Measurements from ENCODE around the gene ADAMTS14.
"Not testable (repeated sequence)": the region's sequence is repeated elsewhere in the genome, so short reads cannot be mapped to it uniquely, and the experiment has no call there.

Gene ADAMTS14

GRCh38 chr10:70770516-70770915 is 98.2 kb downstream of the ADAMTS14 start:
- not testable (repeated sequence) for DNase-seq (ENCODE audit: low read depth, low spot score)

DNA sequence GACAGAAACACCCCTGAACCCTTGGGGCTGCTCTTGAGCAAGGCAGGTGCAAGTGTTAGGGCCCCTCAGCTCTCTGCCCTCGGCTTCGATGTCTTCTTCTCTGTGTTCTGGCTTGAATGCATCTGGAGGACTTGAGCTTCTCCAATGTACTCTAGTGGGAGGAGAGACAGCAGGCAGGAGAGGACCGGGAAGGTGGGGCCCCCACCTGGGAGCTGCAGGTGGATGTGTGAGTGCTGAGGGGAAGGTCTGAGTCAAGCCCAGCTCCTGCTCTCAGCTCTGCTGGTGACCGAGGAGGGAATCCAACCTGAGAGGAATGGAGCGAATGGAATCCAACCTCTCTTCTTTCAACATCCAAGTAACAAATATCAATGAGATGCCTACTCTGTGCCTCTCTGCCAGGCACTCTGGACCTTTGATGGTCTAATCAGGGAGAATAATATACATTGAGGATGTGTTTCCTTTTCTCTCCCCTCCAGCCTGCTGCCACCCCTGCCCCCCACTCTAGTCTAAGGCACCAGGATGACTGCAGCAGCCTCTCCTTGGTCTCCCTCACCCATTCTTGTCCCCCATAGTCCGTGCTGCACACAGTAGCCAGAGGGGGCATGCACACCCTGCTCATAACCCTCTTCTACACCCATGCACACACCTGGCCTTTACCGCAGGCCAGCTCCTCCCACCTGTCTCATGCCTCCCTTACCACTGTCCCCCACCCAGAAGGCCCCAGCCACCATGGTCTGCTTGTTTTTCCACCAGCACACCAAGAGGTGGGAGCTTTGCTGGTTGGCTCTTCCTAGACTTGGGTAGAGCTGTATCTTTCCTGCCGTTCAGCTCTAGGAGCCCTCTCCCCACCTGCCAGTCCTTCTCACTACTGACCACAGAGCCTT is 99.2 kb downstream of the ADAMTS14 start:
- no peak for DNase-seq (ENCODE audit: low read depth, low spot score)

- no peak for DNase-seq (ENCODE audit: low read depth, low spot score)
These were observed 100.3 kb downstream of the ADAMTS14 start for GRCh38 chr10:70772627-70773026.

DNA sequence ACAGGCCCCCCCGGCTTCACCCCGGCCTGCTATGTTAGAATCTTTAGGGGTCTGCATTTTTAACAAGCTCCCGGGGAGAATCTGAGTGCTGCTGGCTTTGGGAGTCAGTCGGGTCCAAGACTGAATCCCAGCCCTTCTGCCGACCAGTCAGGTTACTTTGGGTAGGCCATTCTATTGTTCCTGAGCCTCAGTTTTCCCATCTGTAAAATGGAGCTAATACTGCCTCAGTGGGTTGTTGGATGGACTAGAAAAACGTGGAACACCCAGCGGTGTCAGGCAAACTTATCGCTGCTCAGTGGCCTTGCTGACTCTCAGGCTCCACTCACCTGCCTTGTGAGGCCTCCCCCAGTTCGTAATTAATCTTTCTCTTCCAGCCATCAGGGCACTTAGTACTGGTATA is 101.2 kb downstream of the ADAMTS14 start:
- no peak for DNase-seq (ENCODE audit: low read depth, low spot score)

DNA sequence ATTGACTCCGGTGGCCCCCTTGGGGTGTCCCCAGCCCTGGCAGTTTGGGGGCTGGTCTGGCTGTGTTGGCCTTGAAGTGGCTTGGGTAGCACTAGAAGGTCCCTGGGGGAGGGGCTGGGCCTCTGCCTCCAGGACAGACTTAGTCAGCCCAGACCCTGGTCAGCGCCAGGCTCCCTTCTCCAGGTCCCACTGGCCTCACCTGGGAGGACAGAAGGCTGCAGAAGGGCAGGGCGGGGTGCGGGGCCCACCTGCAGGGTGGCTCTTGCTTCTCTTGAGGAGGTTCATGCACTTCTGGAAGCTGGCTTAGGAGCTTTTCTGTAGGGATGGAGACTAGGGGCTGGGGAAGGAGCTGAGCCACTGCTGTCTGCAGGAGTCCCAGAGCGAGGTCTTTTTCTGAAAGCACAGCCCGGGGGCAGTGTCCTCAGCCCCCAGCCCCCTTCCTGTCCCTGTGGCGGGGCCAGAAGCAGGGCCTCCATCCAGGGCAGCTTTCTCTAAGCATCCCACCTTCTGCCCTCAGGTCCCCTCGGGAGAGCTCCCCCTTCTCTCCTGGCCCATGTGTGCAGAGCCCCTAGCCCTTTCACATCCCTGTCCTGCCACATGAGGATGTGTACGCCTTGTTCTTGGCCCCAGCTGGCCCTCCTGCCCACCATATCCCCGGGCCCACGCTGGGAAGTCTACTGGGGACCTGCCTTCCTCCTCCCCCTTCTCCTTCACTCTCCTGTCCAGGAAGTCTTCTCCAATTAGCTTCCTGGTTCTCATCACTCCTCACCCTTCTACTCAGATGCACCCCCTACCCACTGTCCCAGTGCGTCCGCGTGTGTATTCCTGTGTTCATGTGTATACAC is 101.9 kb downstream of the ADAMTS14 start:
- no peak for DNase-seq (ENCODE audit: low read depth, low spot score)

- no peak for DNase-seq (ENCODE audit: low read depth, low spot score)
These were observed 102.7 kb downstream of the ADAMTS14 start for GRCh38 chr10:70774810-70775678.

- no peak for DNase-seq (ENCODE audit: low read depth, low spot score)
These were observed 103.6 kb downstream of the ADAMTS14 start for GRCh38 chr10:70775679-70776454.

DNA sequence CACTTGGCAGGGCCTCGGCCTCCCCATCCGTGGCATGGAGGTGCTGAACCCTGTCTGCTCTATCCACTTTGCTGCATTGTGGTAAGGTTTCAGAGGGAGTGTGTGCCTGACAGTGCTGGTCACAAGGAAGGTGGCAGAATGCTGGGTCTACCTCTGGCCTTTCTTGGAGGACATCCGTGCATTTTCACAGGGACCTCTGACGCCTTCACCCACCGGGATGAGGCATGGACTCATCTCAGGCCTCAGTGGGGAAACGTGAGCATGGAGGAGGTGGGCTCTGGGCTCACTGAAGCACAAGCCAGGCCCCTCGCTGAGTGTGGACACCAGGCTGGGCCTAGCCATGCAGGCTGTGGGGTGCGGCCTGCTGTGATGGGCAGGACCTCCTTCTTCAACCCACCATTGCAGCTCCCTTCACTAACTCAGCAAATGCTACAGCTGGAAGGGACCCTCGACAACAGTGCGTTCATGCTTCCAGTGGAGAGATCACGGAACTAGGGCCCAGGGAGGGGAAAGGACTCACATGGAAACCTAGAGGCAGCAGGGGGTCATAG is 104.2 kb downstream of the ADAMTS14 start:
- no peak for DNase-seq (ENCODE audit: low read depth, low spot score)

DNA sequence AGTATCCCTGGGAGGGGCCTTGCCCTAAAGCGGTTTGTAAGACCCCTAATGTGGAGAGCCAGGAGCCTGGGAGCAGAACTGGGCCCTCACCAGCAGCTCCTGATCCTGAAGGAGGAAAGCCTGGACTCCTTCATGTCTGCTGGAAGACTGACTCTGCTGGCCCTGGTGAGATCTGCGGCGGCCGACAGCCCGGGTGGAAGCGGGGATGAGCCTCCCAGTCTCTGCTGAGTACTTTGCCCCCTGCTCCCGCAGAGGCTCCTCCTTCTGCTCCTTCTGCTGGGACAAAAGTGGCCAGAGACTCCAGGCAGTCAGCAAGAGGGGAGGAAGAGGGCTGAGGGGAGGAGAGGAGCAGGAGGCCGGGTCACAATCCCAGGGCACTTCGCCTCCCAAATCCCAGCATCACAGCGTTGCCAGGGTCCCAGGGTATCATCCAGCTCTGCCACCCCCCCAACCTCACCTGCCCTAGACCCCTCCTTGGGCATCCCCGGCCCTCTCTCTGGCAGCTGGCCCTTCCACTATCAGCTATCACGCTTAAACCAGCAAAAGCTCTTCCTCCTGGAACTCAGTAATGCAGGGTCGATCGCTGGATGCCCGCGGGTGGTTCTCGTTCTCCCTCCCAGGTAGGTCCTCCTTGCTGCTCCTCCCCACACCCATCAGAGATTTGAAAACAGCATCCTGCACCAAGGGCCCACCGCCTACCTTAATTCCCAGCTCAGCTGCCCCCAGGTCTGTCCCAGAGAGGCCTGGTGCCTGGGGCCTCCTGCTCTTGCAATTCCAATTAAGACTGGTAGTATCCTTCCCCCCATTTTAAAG is 105.0 kb downstream of the ADAMTS14 start:
- no peak for DNase-seq (ENCODE audit: low read depth, low spot score)

- DNase-seq (ENCODE audit: low read depth, low spot score): no peak
These were observed 106.1 kb downstream of the ADAMTS14 start for GRCh38 chr10:70778267-70778924.

DNA sequence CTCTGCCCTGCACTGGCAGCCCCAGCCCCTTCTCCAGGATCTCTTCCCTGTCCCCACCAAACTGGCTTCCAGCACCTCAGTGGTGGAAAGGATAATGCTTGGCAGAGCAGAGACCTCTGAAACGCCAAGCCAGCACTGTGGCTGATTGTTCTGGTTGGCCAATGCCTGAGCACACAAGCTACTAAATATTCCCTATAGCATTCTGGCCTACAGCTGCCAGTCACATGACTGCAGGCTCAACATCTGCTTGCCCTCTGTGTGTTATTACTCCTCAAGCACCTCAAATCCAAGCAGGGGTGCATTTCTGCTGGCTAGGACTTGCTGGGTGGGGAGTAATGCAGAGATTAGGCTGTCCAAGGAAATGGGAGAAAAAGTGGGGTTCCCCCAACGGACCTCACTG is 106.8 kb downstream of the ADAMTS14 start:
- DNase-seq (ENCODE audit: low read depth, low spot score): no peak

DNA sequence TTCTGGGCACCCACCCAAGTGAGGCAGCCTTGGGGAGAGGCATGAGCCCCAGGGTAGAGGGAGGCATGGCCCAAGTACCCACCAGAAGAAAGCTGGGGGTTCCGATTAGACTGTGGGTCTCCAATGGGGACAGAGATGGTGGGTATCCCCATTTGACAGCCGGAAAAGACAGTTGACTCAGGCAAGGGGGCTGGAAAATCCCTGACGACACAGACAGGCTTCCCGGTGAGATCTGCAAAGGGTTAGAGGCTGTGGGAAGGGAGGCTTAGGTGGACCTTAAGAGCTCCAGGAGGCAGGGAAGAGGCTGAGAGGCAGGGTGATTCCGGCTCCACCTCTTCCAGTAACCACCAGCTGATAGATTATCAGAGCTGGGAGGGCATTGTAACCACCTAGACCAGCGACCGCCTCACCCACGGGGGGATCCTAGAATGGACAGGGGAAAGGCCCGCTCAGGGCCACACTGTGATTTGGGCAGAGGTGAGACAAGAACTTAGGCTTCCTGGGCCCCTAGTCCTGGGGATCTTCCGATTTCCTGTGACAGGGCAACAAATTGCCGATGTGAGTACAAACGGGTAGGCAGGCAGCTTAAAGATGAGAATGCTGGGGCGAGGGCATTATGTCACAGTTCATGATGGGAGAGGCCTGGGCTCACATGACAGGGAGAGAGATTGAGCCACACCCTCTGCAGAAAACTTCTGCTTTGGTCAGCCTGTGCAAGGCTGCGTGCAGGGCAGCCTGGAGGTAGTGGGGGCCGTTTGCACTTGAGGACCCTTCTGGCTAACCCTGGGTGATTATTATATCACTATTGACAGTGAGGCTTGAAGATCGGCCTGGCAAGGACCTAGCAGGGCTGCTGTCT is 107.4 kb downstream of the ADAMTS14 start:
- no peak for DNase-seq (ENCODE audit: low read depth, low spot score)

GRCh38 chr10:70780370-70780760 is 108.1 kb downstream of the ADAMTS14 start:
- DNase-seq (ENCODE audit: low read depth, low spot score): no peak

- DNase-seq (ENCODE audit: low read depth, low spot score): no peak
These were observed 108.5 kb downstream of the ADAMTS14 start for GRCh38 chr10:70780772-70781171.

- no peak for DNase-seq (ENCODE audit: low read depth, low spot score)
These were observed 109.2 kb downstream of the ADAMTS14 start for GRCh38 chr10:70781461-70782051.

- DNase-seq (ENCODE audit: low read depth, low spot score): no peak
These were observed 109.9 kb downstream of the ADAMTS14 start for GRCh38 chr10:70782086-70782745.

Measured in astrocyte of the hippocampus (primary cell).